ENCODE data around the gene JMJD6.
A peak's percentile ranks its signal among the peaks of the same experiment; 100 is the strongest.

JMJD6 gene

GRCh38 chr17:76673729-76674128 lies 52.7 kb downstream of the JMJD6 start:
- DNase-seq (ENCODE audit: low read depth): peak; percentile 75
- H3K4me3 ChIP-seq (ENCODE audit: low read length): no peak overlapping the region
- TF ChIP-seq CTCF (conservative IDR thresholded peaks at IDR 0.05; ENCODE audit: low read length): no peak

GRCh38 chr17:76672892-76673291 lies 53.5 kb downstream of the JMJD6 start:
- no peak for TF ChIP-seq CTCF (conservative IDR thresholded peaks at IDR 0.05; ENCODE audit: low read length)
- H3K4me3 ChIP-seq (ENCODE audit: low read length): no peak overlapping the region
- no peak for DNase-seq (ENCODE audit: low read depth)

- H3K4me3 ChIP-seq (ENCODE audit: low read length): peak overlapping the region; percentile 76
- DNase-seq (ENCODE audit: low read depth): no peak
- TF ChIP-seq CTCF (conservative IDR thresholded peaks at IDR 0.05; ENCODE audit: low read length): no peak
Observed at GRCh38 chr17:76672270-76672851, 54.0 kb downstream of the JMJD6 start.

- H3K4me3 ChIP-seq (ENCODE audit: low read length): peak overlapping the region; percentile 76
- no peak for TF ChIP-seq CTCF (conservative IDR thresholded peaks at IDR 0.05; ENCODE audit: low read length)
- DNase-seq (ENCODE audit: low read depth): no peak
Observed at GRCh38 chr17:76671912-76672262, 54.5 kb downstream of the JMJD6 start.

- H3K4me3 ChIP-seq (ENCODE audit: low read length): peak overlapping the region; percentile 76
- TF ChIP-seq CTCF (conservative IDR thresholded peaks at IDR 0.05; ENCODE audit: low read length): no peak
- DNase-seq (ENCODE audit: low read depth): peak; percentile 100
Observed at GRCh38 chr17:76671123-76671911, 55.1 kb downstream of the JMJD6 start.

GRCh38 chr17:76670718-76671122 lies 55.7 kb downstream of the JMJD6 start:
- DNase-seq (ENCODE audit: low read depth): no peak
- no peak overlapping the region for H3K4me3 ChIP-seq (ENCODE audit: low read length)
- no peak for TF ChIP-seq CTCF (conservative IDR thresholded peaks at IDR 0.05; ENCODE audit: low read length)
